Endometrial microvascular endothelial cells (primary cell): ENCODE results near the gene UBC. TPM values are rescaled to one million over a fixed set of nuclear protein-coding genes. Genes with fewer than 3 reads are reported as not detected.
"Not testable (repeated sequence)": the region's sequence is repeated elsewhere in the genome, so short reads cannot be mapped to it uniquely, and the experiment has no call there.

ENCODE experiments used
- in situ Hi-C: cut with HindIII; loops from 2 replicates; pipeline ENCODE4 v1.10.0; 2017; ENCODE audit warnings: low sequenced_read_pairs, low pct_unique_long_range_greater_than_20kb; ENCODE audit errors: inconsistent ontology term
- total RNA-seq: library from RNA; depleted of rRNA; stranded (reverse); fragments of >200 nt; gene quantifications from one replicate; pipeline ENCODE4 v1.2.3, GENCODE V29; 2015; ENCODE audit errors: inconsistent ontology term

Gene UBC
- total RNA-seq, 1 donor from 2014 or later, result 1,415 TPM

DNA sequence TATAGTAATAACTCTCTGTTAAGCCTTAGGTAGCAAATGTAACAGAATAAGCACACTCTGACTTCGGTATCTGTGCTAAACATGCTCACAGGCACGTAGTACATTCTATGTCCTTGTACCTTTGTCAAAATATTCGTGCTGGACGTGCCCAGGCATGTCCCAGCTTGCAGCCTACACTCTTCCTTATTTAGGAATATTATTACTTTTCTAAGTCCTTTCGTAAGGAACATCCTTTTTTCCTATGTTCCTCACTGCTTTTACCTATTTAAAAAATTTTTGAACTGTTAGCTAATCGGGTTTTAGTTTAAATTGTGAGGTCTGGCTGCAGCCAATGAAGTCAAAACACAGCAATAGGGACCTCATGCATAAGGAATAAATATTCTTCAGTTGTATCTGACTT is 24.1 kb upstream of the UBC start:
- in situ Hi-C loops, result no loop called here

DNA sequence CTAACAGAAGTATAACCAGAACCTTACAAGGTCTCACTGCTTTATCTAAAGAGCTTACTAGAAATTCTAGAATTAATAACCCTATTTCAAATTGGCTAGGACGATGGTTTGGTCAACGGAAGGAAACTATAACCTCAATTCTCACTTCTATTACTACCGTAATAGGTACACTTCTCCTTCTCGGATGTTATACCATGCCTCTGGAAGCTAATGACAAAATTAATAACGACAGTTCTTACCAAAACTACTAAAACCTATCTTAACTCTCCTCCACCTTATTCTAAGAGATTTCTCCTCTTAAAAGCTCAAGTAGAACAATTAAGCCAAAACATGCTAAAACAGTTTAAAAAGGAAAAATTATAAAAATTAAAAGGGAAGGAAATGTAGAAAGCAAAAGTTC is 23.7 kb upstream of the UBC start:
- in situ Hi-C loops, result no loop called here

DNA sequence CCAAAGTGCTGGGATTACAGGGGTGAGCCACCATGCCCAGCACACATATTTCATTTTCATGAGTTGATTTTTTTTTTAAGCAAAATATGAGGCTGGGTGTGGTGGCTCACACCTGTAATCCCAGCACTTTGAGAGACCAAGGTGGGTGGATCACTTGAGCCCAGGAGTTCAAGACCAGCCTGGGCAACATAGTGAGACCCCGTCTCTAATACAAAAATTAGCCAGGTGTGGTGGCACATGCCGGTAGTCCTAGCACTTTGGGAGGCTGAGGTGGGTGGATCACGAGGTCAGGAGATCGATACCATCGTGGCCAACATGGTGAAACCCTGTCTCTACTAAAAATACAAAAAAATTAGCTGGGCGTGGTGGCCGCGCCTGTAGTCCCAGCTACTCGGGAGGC is 17.1 kb upstream of the UBC start:
- in situ Hi-C loops, result not testable (repeated sequence)

DNA sequence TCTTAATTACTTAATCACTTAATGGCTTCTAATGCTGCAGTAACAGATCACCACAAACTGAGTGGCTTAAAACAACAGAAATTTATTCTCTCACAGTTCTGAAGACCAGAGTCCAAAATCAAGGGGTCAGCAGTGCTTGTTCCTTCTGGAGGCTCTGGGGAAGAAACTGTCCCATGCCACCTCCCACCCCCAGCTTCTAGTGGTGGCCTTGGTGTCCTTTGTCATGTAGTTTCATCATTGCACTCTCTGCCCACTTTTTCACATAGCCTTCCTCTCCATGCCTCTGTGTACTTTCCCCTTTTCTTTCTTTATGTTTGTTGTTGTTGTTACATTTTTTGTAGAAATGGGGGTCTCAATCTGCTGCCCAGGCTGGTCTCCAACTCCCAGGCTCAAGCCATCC is 16.1 kb upstream of the UBC start:
- in situ Hi-C loops, result no loop called here

DNA sequence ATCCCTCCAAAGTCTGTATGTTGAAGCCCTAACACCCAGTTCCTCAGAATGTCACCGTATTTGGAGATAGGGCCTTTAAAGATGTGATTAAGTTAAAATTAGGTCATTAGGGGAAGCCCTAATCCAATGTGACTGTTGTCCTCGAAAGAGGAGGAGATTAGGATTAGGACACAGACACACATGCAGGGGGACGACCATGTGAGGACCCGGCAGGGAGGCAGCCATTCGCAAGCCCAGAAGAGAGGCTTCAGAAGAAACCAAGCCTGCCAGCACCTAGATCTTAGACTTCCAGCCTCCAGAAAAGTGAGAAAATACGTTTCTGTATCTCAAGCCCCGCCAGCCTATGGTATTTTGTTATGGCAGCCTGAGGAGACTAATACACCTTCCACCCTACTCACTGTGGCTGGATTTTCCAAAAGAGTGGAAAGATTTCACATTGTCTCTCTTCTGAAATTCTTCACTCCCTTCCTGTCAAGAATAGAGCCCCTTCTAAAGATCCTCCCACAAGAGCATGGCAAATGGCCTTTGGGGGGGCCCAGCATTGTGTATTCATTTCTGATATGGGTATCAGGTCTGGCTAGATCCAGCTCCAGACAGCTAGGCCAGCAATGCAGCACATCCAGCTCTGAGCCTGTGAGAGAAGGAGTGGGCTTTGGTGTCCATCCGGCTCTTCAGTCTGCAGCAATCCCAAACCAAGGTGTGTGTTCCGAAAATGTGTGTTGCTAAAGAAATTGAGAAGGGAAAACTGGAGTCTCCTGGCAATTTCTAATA is 15.4 kb upstream of the UBC start:
- in situ Hi-C loops, result no loop called here

DNA sequence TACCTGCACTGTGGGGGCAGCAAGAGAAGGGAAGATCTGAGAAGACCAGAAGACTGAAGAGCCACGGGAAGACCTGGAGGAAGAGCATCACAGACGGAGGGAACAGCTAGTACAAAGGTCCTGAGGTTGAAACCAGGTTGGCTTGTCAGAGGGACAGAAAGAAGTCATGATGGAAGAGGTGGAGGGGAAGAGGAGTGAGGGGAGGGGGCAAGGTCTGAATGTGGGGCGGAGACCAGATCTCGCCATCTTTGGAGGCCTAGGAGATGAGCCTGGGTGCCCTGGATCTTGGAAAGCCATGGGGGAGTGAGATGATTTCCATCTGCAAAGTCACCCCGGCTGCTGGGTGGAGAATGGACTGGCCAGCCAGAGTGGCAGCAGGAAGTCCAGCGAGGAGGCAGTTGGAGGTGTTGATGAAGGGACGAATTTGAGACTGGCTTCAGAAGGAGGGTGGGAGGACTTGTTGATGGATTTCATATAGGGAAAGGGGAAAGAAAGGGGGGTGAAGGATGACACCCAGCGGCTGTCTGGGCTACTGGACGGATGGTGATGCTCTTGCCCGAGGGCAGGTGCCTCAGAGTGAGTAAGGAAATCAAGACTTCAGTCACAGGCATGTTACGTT is 14.6 kb upstream of the UBC start:
- in situ Hi-C loops, result no loop called here

DNA sequence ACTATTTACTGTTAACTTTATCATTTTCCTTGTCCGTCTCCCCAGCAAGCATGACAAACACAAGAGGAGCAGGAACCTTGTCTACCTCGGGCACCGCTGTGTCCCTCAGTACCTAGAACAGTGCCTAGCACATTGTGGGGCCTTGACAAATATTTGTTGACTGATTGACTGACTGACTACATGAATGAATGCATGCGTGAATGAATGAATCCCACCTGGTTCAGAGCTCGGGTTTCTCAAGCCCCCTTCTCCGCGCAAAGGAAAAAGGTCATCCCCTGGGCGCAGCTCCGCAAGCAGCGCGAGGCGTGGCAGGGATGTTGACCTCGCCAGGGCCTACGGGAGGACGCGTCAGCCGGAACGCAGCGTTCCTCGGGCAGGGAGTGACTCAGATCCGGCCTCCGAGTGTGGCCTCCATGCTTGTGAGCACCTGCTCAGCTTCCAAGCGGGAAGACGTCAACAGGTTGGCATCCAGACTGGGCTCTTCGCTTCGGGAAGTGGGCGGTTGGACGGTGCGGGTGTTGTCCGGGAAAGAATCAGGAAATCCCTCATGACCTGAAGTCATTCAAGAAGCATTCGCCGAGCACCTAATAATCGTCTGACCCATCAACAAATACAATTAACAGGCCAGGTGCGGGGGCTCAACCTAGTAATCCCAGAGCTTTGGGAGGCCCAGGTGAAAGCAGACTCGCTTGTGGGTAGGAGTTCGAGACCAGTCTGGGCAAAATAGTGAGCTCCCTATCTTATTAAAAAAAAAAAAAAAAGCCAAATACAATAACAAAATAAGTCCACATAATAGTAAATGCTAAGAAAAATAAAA is 13.9 kb upstream of the UBC start:
- in situ Hi-C loops, result no loop called here

DNA sequence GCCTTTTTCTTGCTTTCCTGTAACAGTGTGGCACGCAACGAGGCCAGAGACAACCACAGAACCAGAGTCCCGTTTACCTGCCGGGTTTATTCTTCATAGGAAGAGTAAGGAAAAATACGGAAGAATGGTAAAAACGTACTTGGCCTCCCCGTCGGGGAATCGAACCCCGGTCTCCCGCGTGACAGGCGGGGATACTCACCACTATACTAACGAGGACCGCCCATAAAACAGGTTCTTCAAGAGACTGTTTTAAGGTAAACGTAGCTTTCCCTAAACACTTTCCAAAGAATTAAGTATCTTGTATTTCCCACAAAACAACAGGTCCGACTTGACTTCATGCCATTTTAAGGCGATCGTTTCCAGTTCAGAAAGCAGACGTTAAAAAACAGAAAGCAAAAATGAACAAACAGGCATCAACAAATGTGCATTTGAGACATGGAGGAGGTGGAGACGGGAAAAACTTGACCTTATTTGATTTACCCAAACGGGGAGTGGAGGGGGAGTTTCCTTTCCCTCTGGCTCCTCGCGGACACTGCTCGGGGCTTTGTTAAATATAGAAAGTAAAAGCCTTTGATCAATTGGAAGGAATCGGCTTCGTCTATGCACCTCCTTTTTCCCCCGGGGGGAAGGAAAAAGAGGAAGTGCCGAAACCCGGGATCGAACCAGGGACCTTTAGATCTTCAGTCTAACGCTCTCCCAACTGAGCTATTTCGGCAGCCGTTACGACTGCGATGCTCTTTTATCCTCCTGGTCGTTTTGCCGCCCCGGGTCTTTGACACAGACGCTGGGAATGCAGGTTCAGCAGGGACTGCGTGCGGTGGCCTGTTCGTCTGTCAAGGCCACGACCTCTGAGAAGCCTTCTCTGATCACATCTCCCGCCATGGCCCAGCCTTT is 13.0 kb upstream of the UBC start:
- in situ Hi-C loops, result no loop called here

DNA sequence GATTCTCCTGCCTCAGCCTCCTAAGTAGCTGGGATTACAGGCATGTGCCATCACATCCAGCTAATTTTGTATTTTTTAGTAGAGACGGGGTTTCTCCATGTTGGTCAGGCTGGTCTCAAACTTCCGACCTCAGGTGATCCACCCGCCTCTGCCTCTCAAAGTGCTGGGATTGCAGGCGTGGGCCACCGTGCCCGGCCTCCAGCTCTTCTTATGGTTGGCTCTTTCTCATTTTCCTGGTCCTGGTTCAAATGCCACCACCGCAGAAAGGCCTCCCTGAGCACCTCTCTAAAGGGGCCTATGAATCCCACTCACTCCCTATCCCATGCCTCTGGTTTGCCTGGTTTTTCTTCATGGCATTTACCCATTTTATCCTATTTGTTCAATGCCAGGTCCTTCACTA is 11.3 kb upstream of the UBC start:
- in situ Hi-C loops, result not testable (repeated sequence)

DNA sequence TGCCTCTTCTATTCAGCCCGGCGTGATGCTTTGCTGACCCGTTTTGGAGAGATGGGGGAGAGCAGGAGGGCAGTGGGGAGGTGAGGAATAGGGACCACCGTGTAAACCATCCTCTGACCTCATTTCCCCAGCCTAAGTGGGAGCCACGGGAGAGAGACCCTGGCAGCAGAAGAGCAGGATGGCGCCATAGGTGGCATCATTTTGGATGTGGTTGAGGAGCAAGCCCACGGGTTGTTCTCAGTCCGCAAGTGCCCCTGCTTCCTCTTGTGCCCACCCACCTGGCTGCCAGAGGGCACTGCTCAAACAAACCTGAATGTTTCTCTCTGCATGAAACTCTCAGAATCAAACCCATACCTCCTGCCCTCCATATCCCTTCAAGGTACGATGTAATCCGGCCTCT is 10.7 kb upstream of the UBC start:
- in situ Hi-C loops, result no loop called here

DNA sequence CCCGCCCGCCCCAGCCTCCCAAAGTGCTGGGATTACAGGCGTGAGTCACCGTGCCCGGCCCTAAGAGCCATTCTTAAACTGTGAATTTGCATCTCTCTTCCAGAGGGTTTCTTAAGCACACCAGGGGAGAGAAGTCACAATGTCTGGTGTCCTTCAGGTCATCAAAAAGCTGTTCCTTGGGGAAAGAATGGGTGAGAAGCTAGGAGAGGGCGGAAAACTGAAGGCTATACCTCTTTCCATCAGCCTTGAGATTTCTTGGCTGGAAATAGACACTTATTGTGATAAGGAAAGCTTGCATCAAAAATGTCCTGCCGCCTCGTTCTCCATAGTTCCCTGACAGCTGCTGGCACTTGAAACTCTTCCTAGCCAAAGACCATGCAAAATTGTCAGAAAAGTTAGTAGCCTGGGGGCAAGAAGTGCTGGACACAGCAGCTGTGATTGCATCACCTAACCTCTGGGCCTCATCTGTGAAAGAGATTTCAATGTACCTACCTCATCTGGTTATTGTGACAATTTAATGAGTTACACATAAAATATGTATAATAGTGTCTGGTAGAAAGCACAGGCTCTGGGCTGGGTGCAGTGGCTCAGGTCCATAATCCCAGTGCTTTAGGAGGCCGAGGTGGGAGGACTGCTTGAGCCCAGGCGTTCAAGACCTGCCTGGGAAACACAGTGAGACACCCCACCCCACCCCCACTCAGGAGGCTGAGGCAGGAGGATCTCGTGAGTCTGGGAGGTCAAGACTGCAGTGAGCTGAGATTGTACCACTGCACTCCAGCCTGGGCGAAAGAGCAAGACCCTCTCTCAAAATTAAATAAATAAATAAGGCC is 9.7 kb upstream of the UBC start:
- in situ Hi-C loops, result no loop called here

DNA sequence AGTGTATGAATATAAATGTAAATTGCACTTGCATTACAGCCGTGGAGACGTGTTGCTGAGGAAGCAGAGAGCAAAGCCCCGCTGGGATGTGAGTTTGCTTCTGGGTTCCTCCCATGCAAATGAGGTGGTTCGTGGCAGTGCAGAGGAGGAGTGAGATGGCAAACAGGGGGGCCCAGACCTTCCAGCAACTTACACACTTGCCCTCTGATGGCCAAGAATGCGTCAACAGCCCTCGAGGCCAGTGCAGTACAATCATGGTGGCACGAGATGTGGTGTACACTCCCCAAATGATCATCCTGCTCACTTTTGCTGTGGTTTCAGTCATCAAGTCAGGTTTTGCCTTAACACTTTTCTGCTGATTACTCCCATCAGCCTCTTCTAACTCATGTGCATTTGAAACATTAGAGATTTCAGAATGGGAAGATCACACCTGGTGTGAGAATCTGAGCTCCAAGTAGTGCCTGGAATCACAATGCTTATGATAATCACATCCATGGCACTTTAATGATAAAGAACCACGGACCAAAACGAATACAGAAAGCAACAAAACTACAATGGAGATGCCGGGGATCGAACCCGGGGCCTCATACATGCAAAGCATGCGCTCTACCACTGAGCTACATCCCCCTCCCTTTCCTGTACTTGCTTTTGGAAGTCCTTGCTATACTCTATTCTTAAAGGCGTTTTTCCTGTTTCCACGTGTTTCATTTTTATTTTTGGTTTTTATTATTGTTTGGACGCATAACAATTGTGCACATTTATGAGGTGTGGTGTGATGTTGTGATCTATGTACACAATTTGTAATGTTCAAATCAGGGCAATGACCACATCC is 7.0 kb upstream of the UBC start:
- in situ Hi-C loops, result no loop called here

DNA sequence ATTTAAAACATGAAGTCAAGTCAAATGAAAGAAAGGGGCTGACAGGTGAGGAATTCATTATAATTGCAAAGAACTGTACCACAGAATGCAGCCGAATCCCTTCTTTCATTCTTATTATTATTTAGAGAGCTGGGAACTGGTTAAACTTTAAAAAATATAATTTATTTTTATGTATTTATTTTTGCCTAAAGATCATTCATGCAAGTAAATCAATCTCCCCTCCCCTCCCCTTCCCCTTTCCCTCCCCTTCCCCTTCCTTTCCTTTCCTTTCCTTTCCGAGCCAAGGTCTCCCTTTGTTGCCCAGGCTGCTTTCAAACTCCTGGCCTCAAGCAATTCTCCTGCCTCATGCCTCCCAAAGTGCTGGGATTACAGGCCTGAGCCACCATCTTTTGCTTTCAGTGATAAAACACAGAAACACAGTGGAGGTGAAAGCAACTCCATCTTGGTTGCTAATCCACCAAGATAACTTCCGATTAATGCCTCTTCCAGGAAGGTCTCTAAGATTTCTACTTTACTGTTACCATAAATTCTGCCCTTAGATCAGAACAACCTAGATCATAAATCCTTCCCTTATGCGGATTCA is 6.0 kb upstream of the UBC start:
- in situ Hi-C loops, result no loop called here

DNA sequence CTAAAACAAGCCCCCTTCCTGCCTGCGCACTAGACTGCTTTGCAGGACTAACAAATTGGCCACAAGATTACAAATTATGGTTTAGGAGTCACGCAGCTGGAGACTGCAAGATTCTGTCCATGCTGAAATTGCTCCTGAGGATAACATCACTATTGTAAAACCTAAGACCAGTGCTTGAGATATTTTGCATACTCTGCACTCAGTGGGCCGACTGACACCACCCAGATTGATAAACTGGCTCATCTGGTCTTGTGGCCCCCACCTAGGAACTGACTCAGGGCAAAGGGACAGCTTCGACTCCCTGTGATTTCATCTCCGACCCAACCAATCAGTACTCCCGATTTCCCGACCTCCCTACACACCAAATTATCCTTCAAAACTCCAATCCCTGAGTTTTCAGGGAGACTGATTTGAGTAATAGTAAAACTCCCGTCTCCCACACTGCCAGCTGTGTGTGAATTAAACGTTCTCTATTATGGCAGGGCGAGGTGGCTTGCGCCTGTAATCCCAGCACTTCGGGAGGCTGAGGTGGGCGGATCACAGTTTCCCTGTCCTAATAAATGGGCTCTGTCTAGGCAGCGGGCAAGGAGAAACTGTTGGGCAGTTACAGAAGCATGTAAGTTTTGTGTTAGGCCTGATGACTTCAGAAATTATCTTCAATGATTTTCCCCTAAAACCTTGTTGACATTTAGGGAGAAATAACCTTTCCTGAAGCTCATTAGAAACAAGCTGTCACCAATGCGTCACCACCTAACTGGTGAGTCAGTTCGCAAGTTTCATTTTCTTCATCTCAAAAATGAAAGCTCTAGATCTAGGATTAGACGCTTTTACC is 5.3 kb upstream of the UBC start:
- in situ Hi-C loops, result no loop called here

DNA sequence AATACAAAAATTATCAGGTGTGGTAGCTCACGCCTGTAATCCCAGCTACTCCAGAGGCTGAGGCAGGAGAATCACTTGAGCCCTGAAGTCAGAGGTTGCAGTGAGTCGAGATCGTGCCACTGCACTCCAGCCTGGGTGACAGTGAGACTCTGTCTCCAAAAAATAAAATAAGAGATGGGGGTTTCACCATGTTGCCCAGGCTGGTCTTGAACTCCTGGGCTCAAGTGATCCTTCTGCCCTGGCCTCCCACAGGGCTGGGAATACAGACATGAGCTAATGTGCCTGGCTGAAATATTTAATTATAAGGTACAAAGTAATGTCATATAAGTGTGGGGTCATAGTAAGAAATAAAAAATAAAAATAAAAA is 4.2 kb upstream of the UBC start:
- in situ Hi-C loops, result not testable (repeated sequence)

DNA sequence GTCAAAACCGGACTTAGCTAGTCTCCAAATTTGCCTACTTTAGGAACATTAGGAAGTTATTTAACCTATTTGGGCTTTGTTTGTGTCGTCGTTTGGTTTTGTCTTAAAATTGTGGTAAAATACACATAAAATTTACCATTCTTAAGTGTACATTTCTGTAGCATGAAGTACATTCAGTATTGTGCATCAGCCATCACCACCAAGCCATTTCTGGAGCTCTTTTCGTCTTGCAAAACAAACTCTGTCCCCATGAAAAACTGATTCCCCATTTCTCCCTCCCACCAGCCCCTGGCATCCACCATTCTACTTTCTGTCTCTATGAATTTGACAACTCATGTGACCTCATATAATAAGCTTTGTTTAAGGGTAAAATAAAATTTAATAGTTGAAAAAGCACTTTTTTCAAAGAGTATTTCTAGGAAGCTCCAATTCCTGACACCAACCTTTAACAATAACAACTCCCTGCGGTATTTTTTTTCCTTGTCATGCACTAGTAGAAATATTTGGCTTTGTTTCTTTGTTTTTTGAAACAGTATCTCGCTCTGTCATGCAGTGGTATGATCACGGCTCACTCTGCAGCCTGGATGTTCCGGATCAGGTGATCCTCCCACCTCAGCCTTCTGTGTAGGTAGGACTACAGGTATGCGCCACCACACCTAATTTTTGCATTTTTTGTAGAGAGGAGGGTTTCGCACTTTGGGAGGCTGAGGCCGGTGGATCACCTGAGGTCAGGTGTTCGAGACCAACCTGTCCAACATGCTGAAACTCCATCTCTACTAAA is 3.6 kb upstream of the UBC start:
- in situ Hi-C loops, result no loop called here
